Choroid plexus epithelial cell (primary cell): ENCODE results near the gene IBA57.
"Not testable (repeated sequence)": the region's sequence is repeated elsewhere in the genome, so short reads cannot be mapped to it uniquely, and the experiment has no call there.

Source experiments
- DNase-seq: peaks from one replicate; pipeline ENCODE4 v3.0.0-alpha.2; 2010; ENCODE audit warnings: low read depth
- H3K4me3 ChIP-seq: 2 replicates; pipeline ENCODE4 v1.5.1; 2011; ENCODE audit warnings: low read depth, mild to moderate bottlenecking, control low read depth, low read length, moderate library complexity
- TF ChIP-seq, protein P1 (sequence below): conservative IDR thresholded peaks from 2 replicates; pipeline ENCODE4 v1.5.1; 2011; ENCODE audit warnings: low read depth, mild to moderate bottlenecking, control low read depth, inconsistent platforms, low read length, moderate library complexity

Gene IBA57

DNA sequence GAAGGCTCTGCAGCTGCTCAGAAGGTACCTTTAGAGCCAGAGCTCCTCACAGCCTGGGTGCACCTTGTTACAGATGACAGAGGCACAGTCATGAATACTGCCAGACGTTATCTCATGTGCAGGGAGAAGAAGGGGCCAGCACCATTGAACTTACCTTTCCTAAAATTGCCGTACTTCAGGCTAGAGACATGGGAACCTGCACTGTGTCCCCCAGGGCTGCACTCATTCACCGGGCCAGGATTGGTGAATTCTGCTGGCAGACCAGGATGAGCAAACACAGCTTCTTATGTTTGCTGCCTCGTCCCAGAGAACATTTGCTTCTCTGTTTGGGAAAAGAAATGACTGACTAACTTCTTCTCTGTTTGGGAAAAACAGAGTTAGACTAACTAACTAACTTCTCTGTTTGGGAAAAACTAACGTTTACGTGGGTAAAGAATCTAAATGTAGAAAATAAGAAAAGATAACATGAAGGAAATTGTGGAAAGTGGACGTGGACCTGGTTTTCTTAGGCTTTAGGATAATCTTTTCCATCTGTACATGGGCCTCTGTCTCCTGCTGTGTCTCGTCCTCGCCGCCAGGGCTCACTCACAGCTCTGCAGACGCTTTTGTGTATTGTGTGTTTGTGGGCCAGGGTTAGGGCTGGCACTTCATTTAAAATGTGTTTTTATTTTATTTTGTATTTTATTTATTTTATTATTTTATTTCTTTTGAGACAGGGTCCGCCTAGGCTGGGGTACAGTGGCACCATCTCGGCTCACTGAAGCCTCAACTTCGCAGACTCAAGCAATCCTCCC is 52.1 kb downstream of the IBA57 start:
- no peak overlapping the region for H3K4me3 ChIP-seq
- TF ChIP-seq, protein P1, sequence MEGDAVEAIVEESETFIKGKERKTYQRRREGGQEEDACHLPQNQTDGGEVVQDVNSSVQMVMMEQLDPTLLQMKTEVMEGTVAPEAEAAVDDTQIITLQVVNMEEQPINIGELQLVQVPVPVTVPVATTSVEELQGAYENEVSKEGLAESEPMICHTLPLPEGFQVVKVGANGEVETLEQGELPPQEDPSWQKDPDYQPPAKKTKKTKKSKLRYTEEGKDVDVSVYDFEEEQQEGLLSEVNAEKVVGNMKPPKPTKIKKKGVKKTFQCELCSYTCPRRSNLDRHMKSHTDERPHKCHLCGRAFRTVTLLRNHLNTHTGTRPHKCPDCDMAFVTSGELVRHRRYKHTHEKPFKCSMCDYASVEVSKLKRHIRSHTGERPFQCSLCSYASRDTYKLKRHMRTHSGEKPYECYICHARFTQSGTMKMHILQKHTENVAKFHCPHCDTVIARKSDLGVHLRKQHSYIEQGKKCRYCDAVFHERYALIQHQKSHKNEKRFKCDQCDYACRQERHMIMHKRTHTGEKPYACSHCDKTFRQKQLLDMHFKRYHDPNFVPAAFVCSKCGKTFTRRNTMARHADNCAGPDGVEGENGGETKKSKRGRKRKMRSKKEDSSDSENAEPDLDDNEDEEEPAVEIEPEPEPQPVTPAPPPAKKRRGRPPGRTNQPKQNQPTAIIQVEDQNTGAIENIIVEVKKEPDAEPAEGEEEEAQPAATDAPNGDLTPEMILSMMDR: peak; percentile 75
- peak; percentile 57 for DNase-seq

- no peak for DNase-seq
- TF ChIP-seq, protein P1: no peak
- H3K4me3 ChIP-seq: no peak overlapping the region
Measured at GRCh38 chr1:228218513-228219244, 53.1 kb downstream of the IBA57 start.

DNA sequence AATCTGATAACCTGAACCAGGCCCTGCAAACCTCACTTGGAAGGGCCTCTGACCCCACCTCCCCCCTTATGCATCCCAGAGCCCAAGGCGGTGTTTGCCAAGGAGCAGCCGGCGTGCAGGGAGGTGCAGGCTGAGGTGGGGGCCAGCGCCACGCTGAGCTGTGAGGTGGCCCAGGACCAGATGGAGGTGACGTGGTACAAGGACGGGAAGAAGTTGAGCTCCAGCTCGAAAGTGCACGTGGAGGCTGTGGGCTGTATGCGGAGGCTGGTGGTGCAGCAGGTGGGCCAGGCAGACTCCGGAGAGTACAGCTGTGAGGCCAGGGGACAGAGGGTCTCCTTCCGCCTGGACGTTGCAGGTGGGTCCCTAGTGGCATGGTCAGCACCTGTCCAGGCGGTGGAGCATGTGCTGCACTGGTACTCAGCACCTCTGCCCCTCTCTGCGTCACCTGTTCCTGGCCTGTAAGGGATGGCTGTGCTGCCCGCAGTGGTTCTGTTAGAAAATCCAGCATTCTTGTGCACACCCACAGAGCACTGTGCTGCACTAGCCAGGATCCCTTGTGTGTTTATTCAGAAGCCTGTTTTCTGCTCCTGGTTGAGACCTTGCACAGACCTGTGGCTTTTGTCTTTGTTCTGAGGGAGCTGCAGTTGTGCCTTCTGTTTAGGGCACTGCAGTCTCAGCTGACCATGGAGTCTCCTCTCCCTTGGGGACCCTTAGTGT is 53.8 kb downstream of the IBA57 start:
- H3K4me3 ChIP-seq: no peak overlapping the region
- TF ChIP-seq, protein P1: no peak
- DNase-seq: no peak

- H3K4me3 ChIP-seq: no peak overlapping the region
- TF ChIP-seq, protein P1: no peak
- no peak for DNase-seq
Measured at GRCh38 chr1:228219962-228220780, 54.6 kb downstream of the IBA57 start.

DNA sequence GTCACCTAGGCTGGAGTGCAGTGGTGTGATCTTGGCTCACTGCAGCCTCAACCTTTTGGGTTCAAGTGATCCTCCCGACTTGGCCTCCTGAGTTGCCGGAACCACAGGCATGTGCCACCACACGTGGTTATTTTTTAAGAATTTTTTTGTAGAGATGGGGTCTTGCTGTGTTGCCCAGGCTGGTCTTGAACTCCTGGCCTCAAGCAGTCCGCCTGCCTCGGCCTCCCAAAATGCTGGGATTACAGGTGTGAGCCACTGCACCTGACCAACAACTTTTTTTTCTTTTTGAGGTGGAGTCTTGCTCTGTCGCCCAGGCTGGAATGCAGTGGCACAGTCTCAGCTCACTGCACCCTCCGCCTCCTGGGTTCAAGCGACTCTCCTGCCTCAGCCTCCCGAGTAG is 55.5 kb downstream of the IBA57 start:
- H3K4me3 ChIP-seq, DNase-seq: not testable (repeated sequence)

GRCh38 chr1:228222548-228222947 is 56.9 kb downstream of the IBA57 start:
- TF ChIP-seq, protein P1: no peak
- no peak for DNase-seq
- no peak overlapping the region for H3K4me3 ChIP-seq
